NT2/D1 (cell line): Measurements from ENCODE around the gene UBE4B.

Experiments used
- SUZ12 ChIP-seq: IDR thresholded peaks from 2 replicates; pipeline ENCODE4 v1.6.1; 2011; ENCODE audit not compliant: insufficient read length, insufficient read depth; ENCODE audit errors: extremely low read depth
- YY1 ChIP-seq: IDR thresholded peaks from 2 replicates; pipeline ENCODE4 v1.6.1; 2011; ENCODE audit not compliant: insufficient read length, insufficient read depth

- TF ChIP-seq YY1 (no peak), SUZ12 (no peak)
Measured at GRCh38 chr1:10046356-10047085, 13.8 kb downstream of the UBE4B start.
